ENCODE measurements around the gene SH2D3A. TPM values are rescaled to one million over a fixed set of nuclear protein-coding genes. Genes with fewer than 3 reads are reported as not detected.

Gene SH2D3A
- total and polyA plus RNA-seq, 2 of the 4 experiments (the other 2 are of a cell fraction), result under 0.01 to 0.09 TPM

DNA sequence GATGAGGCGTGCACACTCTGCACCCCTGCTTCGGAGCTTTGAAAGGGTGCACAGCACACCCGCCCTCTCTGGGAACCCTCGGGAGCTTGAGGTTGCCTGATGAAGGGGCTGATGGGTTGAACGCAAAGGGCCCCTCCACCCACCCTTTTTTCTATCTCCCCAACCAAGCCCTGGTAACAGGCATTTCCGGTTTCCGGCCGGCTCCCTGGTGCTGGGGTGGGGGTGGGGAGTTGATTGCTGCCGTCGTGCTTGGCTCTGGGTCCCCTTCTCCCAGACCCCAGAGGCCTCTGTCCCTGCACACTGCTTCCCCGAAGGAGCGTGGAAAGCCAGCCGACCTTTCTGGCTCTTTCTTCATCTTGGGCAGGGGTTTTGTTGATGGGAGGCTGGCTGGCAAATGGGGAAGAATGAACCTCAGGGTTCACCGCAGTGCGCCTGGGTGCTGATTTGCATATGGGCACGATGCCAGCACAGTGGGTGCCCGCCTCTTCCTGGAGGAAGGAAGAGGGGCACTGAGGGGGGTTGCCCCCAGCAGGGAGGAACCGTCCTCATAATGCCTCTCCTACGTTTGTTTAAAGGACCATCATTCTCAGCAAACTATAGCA, 34.4 kb upstream of the SH2D3A start:
- no peak overlapping the region for H3K27ac ChIP-seq (ENCODE audit: insufficient read depth, low read length)
- no peak for TF ChIP-seq RAD21 (IDR thresholded peaks at IDR 0.05; ENCODE audit: low read length)
- no peak overlapping the region for H3K9ac ChIP-seq (ENCODE audit: low read depth, low read length)
- in situ Hi-C loops (cut with MboI; ENCODE audit: low sequenced_read_pairs), result no loop called here
- no peak overlapping the region for H4K91ac ChIP-seq (ENCODE audit: insufficient read depth, low read depth, low read length)
- no peak overlapping the region for H3K56ac ChIP-seq (ENCODE audit: extremely low read depth, insufficient read depth, low read length)
- H2BK20ac ChIP-seq (ENCODE audit: low read depth, low read length), result no peak overlapping the region
- no peak overlapping the region for H3K18ac ChIP-seq (ENCODE audit: low read depth, low read length)
- no TSS peak for BruUV-seq (replicated peaks)
- H3K4me3 ChIP-seq (ENCODE audit: insufficient read depth, low read depth, low read length), result no peak overlapping the region
- H2AK5ac ChIP-seq (ENCODE audit: low read depth, low read length), result no peak overlapping the region
- no CpG with 5 or more reads among the region's 19 CpGs for WGBS, 2 experiments (ENCODE audit: extremely low coverage in 2 of 2, insufficient read length in 1 of 2)
- ChIA-PET CTCF (no interaction called here), POLR2A (ENCODE audit: unreplicated experiment) (no interaction called here)
- H3K27me3 ChIP-seq (ENCODE audit: control insufficient read depth, insufficient read depth, low read length), result no peaks in the 10 kb centered on the region
- H3K4me1 ChIP-seq (ENCODE audit: control insufficient read depth, insufficient read depth, low read length), result no peaks in the 10 kb centered on the region
- no peak for DNase-seq
- H3K9me3 ChIP-seq (ENCODE audit: control insufficient read depth, insufficient read depth, low read length), result peaks cover 3% of the 10 kb centered on the region
- no peaks in the 10 kb centered on the region for H3K36me3 ChIP-seq (ENCODE audit: control insufficient read depth, insufficient read depth, low read length)
- ATAC-seq (ENCODE audit: low read depth), result peak; percentile 42
- H2AK9ac ChIP-seq (replicated peaks; ENCODE audit: low read depth, low read length, poor library complexity), result no peak overlapping the region
- no peaks in the 10 kb centered on the region for H3K9me1 ChIP-seq (ENCODE audit: insufficient read depth, low read length)
- H3K4ac ChIP-seq (ENCODE audit: low read depth, low read length), result no peak overlapping the region
- intact Hi-C loops (cut with micrococcal nuclease), result no loop called here
- H2BK5ac ChIP-seq (ENCODE audit: low read depth, low read length, poor library complexity, severe bottlenecking), result no peak overlapping the region
- no peak overlapping the region; the same call in 1 of the 2 replicates for H3K4me2 ChIP-seq (ENCODE audit: low read depth, low read length)
- peak overlapping the region; percentile 75 for H2AFZ ChIP-seq (replicated peaks; ENCODE audit: low read length, poor library complexity)
- dilution Hi-C loops (cut with HindIII; ENCODE audit: low sequenced_read_pairs, unreplicated experiment), result no loop called here
- H3K79me1 ChIP-seq (ENCODE audit: low read depth in 1 of 2, low read length in 2 of 2), result no peaks in the 10 kb centered on the region
- H4K5ac ChIP-seq (ENCODE audit: low read depth, low read length), result no peak overlapping the region
- peak overlapping the region in 1 of 2 experiments; percentile 42; a peak in 1 of 4 replicates for H4K8ac ChIP-seq (ENCODE audit: low read depth in 2 of 2, low read length in 2 of 2)
- H3K14ac ChIP-seq (replicated peaks; ENCODE audit: low read depth, low read length), result no peak overlapping the region
- no peaks in the 10 kb centered on the region for H4K20me1 ChIP-seq (ENCODE audit: insufficient read depth, low read length)
- H2BK120ac ChIP-seq (ENCODE audit: low read depth, low read length), result no peak overlapping the region
- H3K23ac ChIP-seq (ENCODE audit: low read depth, low read length), result no peak overlapping the region
- H2BK15ac ChIP-seq (ENCODE audit: low read depth, low read length), result no peak overlapping the region

All from IMR-90 (cell line).